SK-N-SH (cell line): Measurements from ENCODE around the gene CYP3A5. TPM values are rescaled to one million over a fixed set of nuclear protein-coding genes. Genes with fewer than 3 reads are reported as not detected.

Experiments used
- CTCF ChIA-PET: fragments of 300-600, 350-600 bp; formaldehyde crosslinking; extraction: SDS; loops from one replicate; lab custom pipeline; 2021; lab: Yijun Ruan, JAX
- POLR2A ChIA-PET: fragments of 350-600 bp; sonication (Branson Sonifier 250); formaldehyde crosslinking; extraction: SDS; loops from one replicate; lab custom pipeline; 2020; ENCODE audit warnings: antibody characterized with exemption, inconsistent platforms; lab: Yijun Ruan, JAX
- DNase-seq: peaks from one replicate; pipeline ENCODE4 v3.0.0; 2012
- H2AFZ ChIP-seq: fragments of 200-600 bp; sonication (generic); 2 replicates; pipeline ENCODE4 v1.8.1; 2016; ENCODE audit warnings: antibody characterized with exemption, mild to moderate bottlenecking, low read depth
- H3F3A ChIP-seq: fragments of 200-600 bp; sonication (generic); replicated peaks from 2 replicates; pipeline ENCODE3; 2016; ENCODE audit warnings: antibody characterized with exemption, mild to moderate bottlenecking; ENCODE audit not compliant: insufficient read depth
- H3K27ac ChIP-seq, 2 experiments: fragments of 200-500 bp in 1 of 2; fragments of 200-600 bp in 1 of 2; sonication (Bioruptor generic) in 1 of 2; sonication (generic), shearing (Covaris generic) in 1 of 2; 2 replicates each; pipeline versions ENCODE4 v1.5.1 to v1.6.1; 2014 to 2016; ENCODE audit warnings: low read depth in 2 of 2, inconsistent platforms in 1 of 2, low read length in 1 of 2, mild to moderate bottlenecking in 1 of 2, mixed read lengths in 1 of 2
- H3K27me3 ChIP-seq: fragments of 200-600 bp; sonication (generic), shearing (Covaris generic); 2 replicates; pipeline ENCODE4 v1.6.1; 2016; ENCODE audit warnings: mixed run types; ENCODE audit not compliant: insufficient read depth
- H3K36me3 ChIP-seq, 2 experiments: fragments of 200-500 bp in 1 of 2; fragments of 200-600 bp in 1 of 2; sonication (Bioruptor generic) in 1 of 2; sonication (generic) in 1 of 2; replicated peaks in 1 of 2; 2 replicates each; pipeline versions ENCODE3 to v1.5.1; 2014 to 2016; ENCODE audit warnings: low read length in 1 of 2, mild to moderate bottlenecking in 1 of 2; ENCODE audit not compliant: insufficient read depth in 2 of 2, control insufficient read depth in 1 of 2
- H3K4me1 ChIP-seq, 2 experiments: fragments of 200-500 bp in 1 of 2; fragments of 200-600 bp in 1 of 2; sonication (Bioruptor generic) in 1 of 2; sonication (generic), shearing (Covaris generic) in 1 of 2; 2 replicates each; pipeline versions ENCODE4 v1.5.1 to v1.6.1; 2014 to 2016; ENCODE audit warnings: low read depth in 1 of 2, low read length in 1 of 2, mixed run types in 1 of 2; ENCODE audit not compliant: insufficient read depth in 2 of 2, control insufficient read depth in 1 of 2
- H3K4me2 ChIP-seq: fragments of 200-600 bp; sonication (generic), shearing (Covaris generic); 2 replicates; pipeline ENCODE4 v1.6.1; 2017; ENCODE audit warnings: mixed run types
- H3K4me3 ChIP-seq, 2 experiments: fragments of 200-500 bp in 1 of 2; fragments of 200-600 bp in 1 of 2; sonication (Bioruptor generic) in 1 of 2; sonication (generic), shearing (Covaris generic) in 1 of 2; 2 replicates each; pipeline versions ENCODE4 v1.5.1 to v1.8.1; 2014 to 2016; ENCODE audit warnings: low read depth in 2 of 2, inconsistent platforms in 1 of 2, low read length in 1 of 2, mild to moderate bottlenecking in 1 of 2, mixed read lengths in 1 of 2, moderate library complexity in 1 of 2
- H3K79me2 ChIP-seq: fragments of 200-600 bp; sonication (generic); 2 replicates; pipeline ENCODE4 v1.8.1; 2017; ENCODE audit warnings: mild to moderate bottlenecking; ENCODE audit not compliant: insufficient read depth
- H3K9ac ChIP-seq: fragments of 200-600 bp; sonication (generic); 2 replicates; pipeline ENCODE4 v1.6.1; 2017; ENCODE audit warnings: mixed run types
- H3K9me2 ChIP-seq: fragments of 200-600 bp; sonication (generic); 2 replicates; pipeline ENCODE4 v1.6.1; 2017; ENCODE audit warnings: mixed run types
- H3K9me3 ChIP-seq: fragments of 200-600 bp; sonication (generic); 2 replicates; pipeline ENCODE4 v1.6.1; 2017; ENCODE audit warnings: mixed run types, mild to moderate bottlenecking, moderate library complexity
- H4K20me1 ChIP-seq: fragments of 200-600 bp; sonication (generic); 2 replicates; pipeline ENCODE4 v1.6.1; 2017; ENCODE audit warnings: mild to moderate bottlenecking, mixed run types; ENCODE audit not compliant: insufficient read depth
- CHD2 ChIP-seq: fragments of 150-350 bp; IDR thresholded peaks from 2 replicates; pipeline ENCODE4 v1.6.1; 2018; ENCODE audit warnings: low read length; ENCODE audit not compliant: partially characterized antibody
- CTCF ChIP-seq: fragments of 200-600 bp; sonication (generic); IDR thresholded peaks from 2 replicates; pipeline ENCODE4 v1.6.1; 2017; ENCODE audit warnings: antibody characterized with exemption, mild to moderate bottlenecking, moderate library complexity
- ELF1 ChIP-seq: IDR thresholded peaks from 2 replicates; pipeline ENCODE4 v1.4.0; 2012
- EZH2phosphoT487 ChIP-seq: fragments of 200-600 bp; sonication (generic); IDR thresholded peaks from 2 replicates; pipeline ENCODE4 v1.6.1; 2017; ENCODE audit warnings: low read depth, mixed run types, mild to moderate bottlenecking, antibody characterized with exemption, moderate library complexity, borderline replicate concordance
- FOSL2 ChIP-seq: IDR thresholded peaks from 2 replicates; pipeline ENCODE4 v1.4.0; 2012; ENCODE audit warnings: low read depth, mild to moderate bottlenecking, moderate library complexity, borderline replicate concordance
- FOXM1 ChIP-seq: IDR thresholded peaks from 2 replicates; pipeline ENCODE4 v1.4.0; 2012; ENCODE audit warnings: low read depth, mild to moderate bottlenecking
- MEF2A ChIP-seq: IDR thresholded peaks from 2 replicates; pipeline ENCODE4 v1.4.0; 2012; ENCODE audit warnings: low read depth, borderline replicate concordance
- MXI1 ChIP-seq: IDR thresholded peaks from 2 replicates; pipeline ENCODE4 v1.6.1; 2012; ENCODE audit warnings: mild to moderate bottlenecking, low read depth, low read length, improper control_type of control experiment
- NFIC ChIP-seq: IDR thresholded peaks from 2 replicates; pipeline ENCODE4 v1.4.0; 2012; ENCODE audit warnings: borderline replicate concordance
- POLR2AphosphoS5 ChIP-seq: IDR thresholded peaks from 2 replicates; pipeline ENCODE4 v1.6.1; 2012; ENCODE audit warnings: low read depth, low read length
- RAD21 ChIP-seq: IDR thresholded peaks from 2 replicates; pipeline ENCODE4 v1.6.1; 2012; ENCODE audit warnings: mild to moderate bottlenecking, low read length
- RFX5 ChIP-seq: IDR thresholded peaks from 2 replicates; pipeline ENCODE4 v1.6.1; 2012; ENCODE audit warnings: mild to moderate bottlenecking, improper control_type of control experiment, low read length
- RXRA ChIP-seq: IDR thresholded peaks from 2 replicates; pipeline ENCODE4 v1.4.0; 2012; ENCODE audit warnings: low read depth, mild to moderate bottlenecking, borderline replicate concordance
- SMC3 ChIP-seq: IDR thresholded peaks from 2 replicates; pipeline ENCODE4 v1.6.1; 2012; ENCODE audit warnings: low read depth, low read length, improper control_type of control experiment
- TCF12 ChIP-seq: IDR thresholded peaks from 2 replicates; pipeline ENCODE4 v1.4.0; 2012
- TEAD4 ChIP-seq: IDR thresholded peaks from 2 replicates; pipeline ENCODE4 v1.4.0; 2012; ENCODE audit warnings: mild to moderate bottlenecking, borderline replicate concordance; ENCODE audit not compliant: insufficient read depth
- USF1 ChIP-seq: IDR thresholded peaks from 2 replicates; pipeline ENCODE4 v1.4.0; 2012; ENCODE audit warnings: low read depth, borderline replicate concordance
- USF2 ChIP-seq: fragments of 150-350 bp; IDR thresholded peaks from 2 replicates; pipeline ENCODE4 v1.6.1; 2017; ENCODE audit warnings: antibody characterized with exemption, low read length, low read depth, borderline replicate concordance
- YY1 ChIP-seq: IDR thresholded peaks from 2 replicates; pipeline ENCODE4 v1.4.0; 2012; ENCODE audit warnings: low read depth, mild to moderate bottlenecking
- WGBS: methylation state at CpG from one replicate; pipeline ENCODE4 v1.1.6; 2017; ENCODE audit warnings: low lambda C conversion rate; 5-methylcytosine and 5-hydroxymethylcytosine counted together
- polyA plus RNA-seq, 3 experiments: library from polyadenylated mRNA; depleted of rRNA; stranded (reverse); fragments of >200 nt; gene quantifications; 2 replicates each; pipeline ENCODE4 v1.2.3, GENCODE V29; 2012

The CYP3A5 gene
- polyA plus RNA-seq, 1 of the 3 experiments (the other 2 are of a cell fraction), result 0.25 TPM

- TF ChIP-seq POLR2AphosphoS5 (no peak), FOSL2 (no peak), YY1 (no peak), TCF12 (no peak)
Measured at GRCh38 chr7:99615989-99616358, 63.8 kb downstream of the CYP3A5 start (continued).

- Histone ChIP-seq H3K9ac (no peak overlapping the region), H4K20me1 (no peaks in the 10 kb centered on the region), H3K9me2 (no peaks in the 10 kb centered on the region), H3K27ac (no peak overlapping the region), H3K27me3 (no peaks in the 10 kb centered on the region), H3K4me3 (no peak overlapping the region), H3K79me2 (peaks cover 26% of the 10 kb centered on the region), H3K4me1 (peaks cover 7 to 8% of the 10 kb centered on the region in 2 experiments; a peak in 3 of 4 replicates), H3K36me3 (peaks cover 14% of the 10 kb centered on the region in 2 experiments), H3K4me2 (no peak overlapping the region), H2AFZ (no peak overlapping the region), H3F3A (peaks cover 27% of the 10 kb centered on the region), H3K9me3 (no peaks in the 10 kb centered on the region)
- ChIA-PET POLR2A (no interaction called here), CTCF (interaction anchor here (1.2 to 3.3 kb wide), 4 partner anchors 12 to 89 kb away, joined by 3 to 13 read pairs (median 6); no protein-coding TSS in a partner anchor)
- no peak for DNase-seq
- WGBS, result 60% methylated on average over 3 of the region's 3 CpGs
- TF ChIP-seq EZH2phosphoT487, result no peak
- TF ChIP-seq MEF2A, result no peak
- TF ChIP-seq CTCF, result no peak
- no peak for TF ChIP-seq NFIC
- no peak for TF ChIP-seq USF2
- TF ChIP-seq RAD21, result no peak
- TF ChIP-seq CHD2, result no peak
- no peak for TF ChIP-seq RFX5
- TF ChIP-seq FOXM1, result no peak
- TF ChIP-seq TCF12, result no peak
- no peak for TF ChIP-seq RXRA
- TF ChIP-seq SMC3, result no peak
- no peak for TF ChIP-seq TEAD4
- no peak for TF ChIP-seq USF1
- TF ChIP-seq MXI1, result no peak
- no peak for TF ChIP-seq ELF1
Measured at GRCh38 chr7:99614495-99614894, 65.3 kb downstream of the CYP3A5 start.
